ENCODE data around the gene NPPA. TPM values are rescaled to one million over a fixed set of nuclear protein-coding genes. Genes with fewer than 3 reads are reported as not detected.

The NPPA gene
- total and polyA plus RNA-seq, 9 of the 15 experiments (the other 6 are each of a cell fraction or from before 2014, with no cell fraction given) = not detected

GRCh38 chr1:11891433-11892186 lies 44.0 kb upstream of the NPPA start:
- intact Hi-C loops (cut with micrococcal nuclease) = no loop called here
- no TSS peak for BruUV-seq (replicated peaks)
- peak overlapping the region in 1 of 2 experiments; percentile 75; a peak in 1 of 4 replicates for H3K9ac ChIP-seq (ENCODE audit: insufficient read depth in 1 of 2, low read depth in 2 of 2, low read length in 2 of 2)

More at GRCh38 chr1:11891433-11892186, 44.0 kb upstream of the NPPA start:
- DNase-seq (ENCODE audit: extremely low read depth in 1 of 4, low spot score in 3 of 4) (no peak), FAIRE-seq (no peak), ATAC-seq (no peak)
- in situ Hi-C loops (cut with MboI) = no loop called here
- Histone ChIP-seq H3K79me2 (ENCODE audit: control insufficient read depth, insufficient read depth, low read length) (no peaks in the 10 kb centered on the region), H4K20me1 (replicated peaks; ENCODE audit: control insufficient read depth, insufficient read depth, low read length) (no peaks in the 10 kb centered on the region), H3K4me1 (replicated peaks in 1 of 2; ENCODE audit: control insufficient read depth in 2 of 2, insufficient read depth in 2 of 2, low read length in 2 of 2) (peaks cover 6 to 25% of the 10 kb centered on the region in 2 experiments; a peak in 4 of 5 replicates), H3K4me2 (ENCODE audit: insufficient read depth, low read length) (no peak overlapping the region), H3K9me3 (replicated peaks; ENCODE audit: control insufficient read depth, insufficient read depth, low read depth, low read length) (no peaks in the 10 kb centered on the region), H3K4me3 (no peak overlapping the region), H3K36me3 (ENCODE audit: control insufficient read depth, insufficient read depth, low read length) (no peaks in the 10 kb centered on the region), H2AFZ (ENCODE audit: low read depth, low read length) (no peak overlapping the region), H3K27ac (ENCODE audit: extremely low read depth, low read depth, low read length) (no peak overlapping the region), H3K27me3 (ENCODE audit: control insufficient read depth in 2 of 2, insufficient read depth in 2 of 2, low read length in 2 of 2) (0 out of 5 replicates have a peak, but pooled peaks cover 0 to 3% of the 10 kb centered on the region in 2 experiments), H3K9me1 (ENCODE audit: control insufficient read depth, insufficient read depth, low read length) (no peaks in the 10 kb centered on the region)
- ChIA-PET POLR2A (interaction anchor here (0.8 to 7.8 kb wide), 7 partner anchors 9 to 85 kb away, joined by 3 to 93 read pairs (median 5); no protein-coding TSS in a partner anchor), CTCF (ENCODE audit: low intra/inter-chr PET ratio) (interaction anchor here (0.6 to 6.9 kb wide), 4 partner anchors 49 to 135 kb away, joined by 3 to 93 read pairs (median 4); no protein-coding TSS in a partner anchor)
- WGBS (ENCODE audit: insufficient coverage, low coverage, missing lambda C conversion rate) = 27% methylated on average over 6 of the region's 6 CpGs
- TF ChIP-seq RBM25 (IDR thresholded peaks at IDR 0.05; ENCODE audit: low read depth, low read length, severe bottlenecking) = peak; percentile 84
- no peak for TF ChIP-seq CBX1 (IDR thresholded peaks at IDR 0.05; ENCODE audit: low read depth)
- peak in 1 of 3 experiments; percentile 28 for TF ChIP-seq YY1 (IDR thresholded peaks at IDR 0.05; ENCODE audit: borderline replicate concordance in 1 of 3, control insufficient read depth in 1 of 3, extremely low read depth in 1 of 3, insufficient read depth in 3 of 3, insufficient read length in 1 of 3, insufficient replicate concordance in 2 of 3, low read depth in 1 of 3, low read length in 2 of 3)
- TF ChIP-seq ZNF586 (CRISPR knock-in tag; conservative IDR thresholded peaks at IDR 0.05) = no peak
- no peak for TF ChIP-seq KAT8 (IDR thresholded peaks at IDR 0.05; ENCODE audit: low read depth)
- TF ChIP-seq DIDO1 (tag; IDR thresholded peaks at IDR 0.05; ENCODE audit: low read depth) = no peak
- TF ChIP-seq ZNF398 (CRISPR knock-in tag; IDR thresholded peaks at IDR 0.05) = no peak
- peak; percentile 51; the same call in 1 of the 2 replicates for TF ChIP-seq SMARCA5 (IDR thresholded peaks at IDR 0.05)
- TF ChIP-seq MEIS2 (IDR thresholded peaks at IDR 0.05; ENCODE audit: partially characterized antibody) = no peak
- TF ChIP-seq ZBTB8A (IDR thresholded peaks at IDR 0.05; ENCODE audit: partially characterized antibody) = no peak
- peak; percentile 65 to 67 for TF ChIP-seq KDM1A (IDR thresholded peaks at IDR 0.05)
- TF ChIP-seq ZNF121 (CRISPR knock-in tag; conservative IDR thresholded peaks at IDR 0.05) = peak; percentile 93
- TF ChIP-seq BCOR (IDR thresholded peaks at IDR 0.05) = peak; percentile 78
- TF ChIP-seq ZBTB5 (IDR thresholded peaks at IDR 0.05) = no peak
- no peak for TF ChIP-seq ZNF511 (CRISPR knock-in tag; IDR thresholded peaks at IDR 0.05)
- TF ChIP-seq PTBP1 (IDR thresholded peaks at IDR 0.05; ENCODE audit: low read depth, low read length) = 0 out of 2 replicates have a peak, but pooled peaks have one; percentile 66

All from K562 (cell line).